HFF-Myc (cell line): ENCODE measurements around the gene IL20RB.
"Not testable (repeated sequence)": the region's sequence is repeated elsewhere in the genome, so short reads cannot be mapped to it uniquely, and the experiment has no call there.

Experiments
- DNase-seq: peaks from one replicate; pipeline ENCODE4 v3.0.0-alpha.2; 2011; ENCODE audit warnings: low read depth; ENCODE audit errors: extremely low read depth
- H3K4me3 ChIP-seq: replicated peaks from 2 replicates; pipeline ENCODE4 v1.5.1; 2011; ENCODE audit warnings: low read depth, mild to moderate bottlenecking, control low read depth, low read length
- TF ChIP-seq, protein P1 (sequence below): IDR thresholded peaks from 2 replicates; pipeline ENCODE4 v1.5.1; 2012; ENCODE audit warnings: mild to moderate bottlenecking, low read depth, low read length, control low read depth; ENCODE audit errors: missing control alignments

Gene IL20RB

DNA sequence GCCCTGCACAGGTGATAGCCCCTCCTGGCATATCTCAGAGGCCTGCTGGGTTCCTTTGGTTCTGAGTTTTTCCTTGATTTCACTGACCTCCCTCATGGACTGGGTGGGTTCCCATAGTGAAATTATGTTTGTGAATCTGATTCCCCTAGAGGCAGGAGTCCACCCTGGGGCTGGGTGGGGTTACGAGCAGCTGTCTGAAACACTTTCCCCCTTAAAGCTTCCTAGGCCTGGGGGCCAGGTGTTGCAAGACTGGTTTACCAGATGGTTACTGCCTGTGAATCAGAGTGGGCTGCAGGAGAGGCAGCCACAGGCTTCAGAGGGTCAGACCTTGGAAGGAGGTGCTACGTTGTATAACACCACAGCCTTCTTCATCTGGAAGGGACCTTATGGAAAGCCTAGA is 34.3 kb downstream of the IL20RB start:
- H3K4me3 ChIP-seq: no peak overlapping the region
- DNase-seq: no peak
- TF ChIP-seq, protein P1, sequence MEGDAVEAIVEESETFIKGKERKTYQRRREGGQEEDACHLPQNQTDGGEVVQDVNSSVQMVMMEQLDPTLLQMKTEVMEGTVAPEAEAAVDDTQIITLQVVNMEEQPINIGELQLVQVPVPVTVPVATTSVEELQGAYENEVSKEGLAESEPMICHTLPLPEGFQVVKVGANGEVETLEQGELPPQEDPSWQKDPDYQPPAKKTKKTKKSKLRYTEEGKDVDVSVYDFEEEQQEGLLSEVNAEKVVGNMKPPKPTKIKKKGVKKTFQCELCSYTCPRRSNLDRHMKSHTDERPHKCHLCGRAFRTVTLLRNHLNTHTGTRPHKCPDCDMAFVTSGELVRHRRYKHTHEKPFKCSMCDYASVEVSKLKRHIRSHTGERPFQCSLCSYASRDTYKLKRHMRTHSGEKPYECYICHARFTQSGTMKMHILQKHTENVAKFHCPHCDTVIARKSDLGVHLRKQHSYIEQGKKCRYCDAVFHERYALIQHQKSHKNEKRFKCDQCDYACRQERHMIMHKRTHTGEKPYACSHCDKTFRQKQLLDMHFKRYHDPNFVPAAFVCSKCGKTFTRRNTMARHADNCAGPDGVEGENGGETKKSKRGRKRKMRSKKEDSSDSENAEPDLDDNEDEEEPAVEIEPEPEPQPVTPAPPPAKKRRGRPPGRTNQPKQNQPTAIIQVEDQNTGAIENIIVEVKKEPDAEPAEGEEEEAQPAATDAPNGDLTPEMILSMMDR: no peak

DNA sequence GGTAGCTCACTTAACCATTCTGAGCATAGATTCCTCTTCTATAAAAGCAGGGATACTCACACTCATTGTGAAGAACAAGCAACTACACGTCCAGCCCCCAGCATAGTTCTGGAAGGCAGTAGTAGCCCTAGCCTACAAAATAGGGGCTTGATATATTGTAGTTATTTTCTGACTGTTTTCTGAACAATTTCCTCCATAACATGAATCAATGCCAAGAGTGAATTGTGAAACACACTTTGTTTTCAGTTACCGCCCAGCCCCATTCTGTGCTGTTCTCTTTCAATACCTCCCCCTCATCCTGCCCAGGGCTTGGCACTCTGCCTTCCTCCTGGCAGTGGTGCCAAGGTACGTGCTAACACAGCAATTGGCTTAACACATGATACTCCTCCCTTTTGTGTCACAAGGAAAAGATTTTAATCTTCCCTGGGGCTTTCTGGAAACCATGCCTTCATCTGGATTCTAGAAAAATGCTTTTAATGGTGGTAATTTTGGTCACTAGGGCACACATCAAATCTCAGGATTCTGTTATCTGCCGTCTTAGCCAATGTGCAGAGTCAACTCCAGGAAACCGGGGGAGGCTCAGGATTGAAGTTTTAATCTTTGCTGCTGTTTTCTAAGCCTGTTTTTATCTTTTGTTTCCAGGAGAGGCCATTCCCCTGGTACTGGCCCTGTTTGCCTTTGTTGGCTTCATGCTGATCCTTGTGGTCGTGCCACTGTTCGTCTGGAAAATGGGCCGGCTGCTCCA is 37.2 kb downstream of the IL20RB start:
- DNase-seq: peak; percentile 65
- no peak overlapping the region for H3K4me3 ChIP-seq
- TF ChIP-seq, protein P1: no peak

DNA sequence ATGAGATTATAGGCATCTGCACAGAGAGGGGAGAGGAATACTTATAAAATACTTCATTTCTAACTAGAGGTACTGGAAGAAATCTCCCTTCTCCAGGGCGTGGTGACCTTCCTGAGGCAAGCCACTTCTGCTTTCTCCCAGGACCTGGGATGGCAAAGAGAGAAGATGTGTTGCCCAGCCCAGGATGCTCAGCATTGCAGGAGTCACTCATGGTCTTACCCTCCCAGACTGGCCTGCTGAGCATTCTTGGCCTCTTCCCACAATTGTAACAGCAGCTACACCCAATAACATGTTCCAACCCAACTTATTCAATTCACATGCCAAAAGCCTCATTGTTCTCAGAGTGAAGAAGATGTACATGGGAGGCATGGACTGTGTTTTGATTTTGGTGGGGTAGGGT is 37.9 kb downstream of the IL20RB start:
- no peak for DNase-seq
- no peak overlapping the region for H3K4me3 ChIP-seq
- TF ChIP-seq, protein P1: no peak

DNA sequence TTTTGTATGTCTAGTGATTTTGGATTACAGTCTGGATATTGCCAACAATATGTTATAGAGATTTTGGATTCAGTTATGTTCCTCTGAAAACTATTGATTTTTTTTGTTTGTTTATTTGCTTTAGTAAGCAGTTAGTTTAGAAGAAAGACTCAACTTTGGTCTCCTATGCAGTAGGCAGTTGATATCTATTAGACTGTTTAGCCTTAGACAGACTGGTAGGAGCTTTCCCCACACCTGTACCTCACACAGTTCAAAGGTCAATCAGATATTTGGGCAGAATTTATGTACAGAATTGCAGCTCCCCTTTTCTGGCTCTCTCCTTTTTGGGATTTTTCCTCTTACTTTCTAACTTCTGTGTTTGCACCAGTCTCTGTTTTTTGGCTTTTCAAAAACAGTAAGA is 42.3 kb downstream of the IL20RB start:
- TF ChIP-seq, protein P1: no peak
- no peak for DNase-seq
- no peak overlapping the region for H3K4me3 ChIP-seq

DNA sequence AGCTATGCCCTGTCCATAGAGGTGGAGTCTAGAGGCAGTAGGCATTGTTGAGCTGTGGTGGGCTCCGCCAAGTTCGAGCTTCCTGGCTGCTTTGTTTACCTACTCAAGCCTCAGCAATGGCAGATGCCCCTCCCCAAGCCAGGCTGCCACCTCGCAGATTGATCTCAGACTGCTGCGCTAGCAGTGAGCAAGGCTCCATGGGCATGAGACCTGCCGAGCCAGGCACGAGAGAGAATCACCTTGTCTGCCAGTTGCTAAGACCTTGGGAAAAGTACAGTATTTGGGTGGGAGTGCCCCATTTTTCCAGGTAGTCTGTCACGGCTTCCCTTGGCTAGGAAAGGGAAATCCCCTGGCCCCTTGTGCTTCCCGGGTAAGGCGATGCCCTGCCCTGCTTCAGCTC is 49.6 kb downstream of the IL20RB start:
- not testable (repeated sequence) for H3K4me3 ChIP-seq, DNase-seq

DNA sequence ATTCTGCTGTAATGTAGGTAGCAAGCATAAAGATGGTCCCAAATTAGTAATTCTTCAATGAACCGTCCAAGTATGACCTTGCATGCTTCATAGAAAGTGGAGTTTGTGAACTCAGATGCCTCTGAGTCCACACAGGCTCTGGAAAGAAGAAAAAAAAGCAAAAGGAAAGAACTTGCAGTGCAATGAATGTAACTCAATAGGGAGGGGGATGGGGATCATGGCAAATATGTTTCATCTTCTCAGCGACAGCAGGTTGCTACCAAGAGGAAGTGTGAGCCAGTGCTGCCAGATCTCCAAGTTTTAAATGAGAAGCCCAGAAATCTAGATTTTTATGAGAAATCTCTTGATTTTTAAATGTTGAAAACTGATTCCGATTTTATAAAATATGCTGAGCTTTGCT is 50.3 kb downstream of the IL20RB start:
- no peak overlapping the region for H3K4me3 ChIP-seq
- TF ChIP-seq, protein P1: no peak
- no peak for DNase-seq

DNA sequence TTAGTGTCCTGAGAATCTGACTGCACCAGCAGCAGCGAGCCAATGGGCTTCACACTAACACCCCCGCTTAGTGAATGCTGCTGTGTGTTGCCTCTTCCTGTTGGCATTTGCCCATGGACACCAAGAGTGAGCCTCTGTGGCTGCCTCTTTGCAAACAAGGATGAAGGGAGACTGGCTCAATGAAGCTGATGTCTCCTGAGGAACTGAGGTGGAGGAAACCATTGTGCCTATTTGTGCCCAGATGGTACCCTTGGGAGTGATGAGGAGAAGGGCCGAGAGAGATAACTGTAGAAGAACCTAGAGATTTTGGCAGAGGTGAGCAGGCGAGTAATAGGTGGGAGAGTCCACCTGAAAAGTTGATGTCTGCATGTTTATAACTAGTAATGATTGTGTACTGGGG is 51.2 kb downstream of the IL20RB start:
- TF ChIP-seq, protein P1: no peak
- H3K4me3 ChIP-seq: no peak overlapping the region

More for the DNA sequence above, 51.2 kb downstream of the IL20RB start:
- no peak for DNase-seq
